ENCODE data around the gene TNS1.

The TNS1 gene

GRCh38 chr2:217947383-217948350 is 55.1 kb downstream of the TNS1 start:
- DNase-seq (ENCODE audit: low read depth in 2 of 2, low spot score in 1 of 2): no peak

- no peak for DNase-seq (ENCODE audit: low read depth in 2 of 2, low spot score in 1 of 2)
These were observed 56.7 kb downstream of the TNS1 start for GRCh38 chr2:217946051-217946450.

- DNase-seq (ENCODE audit: low read depth in 2 of 2, low spot score in 1 of 2): no peak
These were observed 57.3 kb downstream of the TNS1 start for GRCh38 chr2:217945530-217945929.

- DNase-seq (ENCODE audit: low read depth in 2 of 2, low spot score in 1 of 2): no peak
These were observed 57.9 kb downstream of the TNS1 start for GRCh38 chr2:217944923-217945322.

- no peak for DNase-seq (ENCODE audit: low read depth in 2 of 2, low spot score in 1 of 2)
These were observed 58.4 kb downstream of the TNS1 start for GRCh38 chr2:217944366-217944765.

GRCh38 chr2:217943446-217944321 is 59.1 kb downstream of the TNS1 start:
- no peak for DNase-seq (ENCODE audit: low read depth in 2 of 2, low spot score in 1 of 2)

DNA sequence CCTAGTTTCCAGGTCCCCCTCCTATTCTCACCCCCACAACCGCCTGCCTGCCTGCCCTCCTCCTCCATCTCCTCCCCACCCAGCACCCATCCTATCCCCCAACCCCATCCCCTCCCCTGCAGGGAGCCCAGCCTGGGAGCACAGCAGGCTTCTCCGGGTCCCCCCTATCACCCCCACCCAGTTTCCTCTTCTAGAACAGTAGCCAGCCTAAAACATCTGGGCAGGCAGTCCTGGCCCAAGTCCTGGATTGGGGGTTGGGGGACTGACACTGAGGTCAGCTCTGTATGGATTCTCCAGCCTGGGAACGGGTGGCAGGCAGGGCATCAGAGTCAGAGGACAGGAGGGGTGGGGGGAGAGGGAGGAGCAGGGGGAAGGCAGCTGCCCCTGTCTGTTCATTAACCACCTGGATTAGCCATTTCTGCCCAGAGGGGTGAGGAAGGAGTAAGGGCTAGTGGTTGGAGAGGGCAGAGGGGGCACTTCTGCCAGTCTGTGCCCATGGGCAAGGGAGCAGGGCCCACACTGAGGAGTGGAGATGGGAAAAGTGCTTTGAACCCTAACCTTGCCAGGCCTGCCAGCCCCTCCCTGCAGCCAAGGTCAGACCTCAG is 60.0 kb downstream of the TNS1 start:
- no peak for DNase-seq (ENCODE audit: low read depth in 2 of 2, low spot score in 1 of 2)

GRCh38 chr2:217941886-217942728 is 60.7 kb downstream of the TNS1 start:
- no peak for DNase-seq (ENCODE audit: low read depth in 2 of 2, low spot score in 1 of 2)

DNA sequence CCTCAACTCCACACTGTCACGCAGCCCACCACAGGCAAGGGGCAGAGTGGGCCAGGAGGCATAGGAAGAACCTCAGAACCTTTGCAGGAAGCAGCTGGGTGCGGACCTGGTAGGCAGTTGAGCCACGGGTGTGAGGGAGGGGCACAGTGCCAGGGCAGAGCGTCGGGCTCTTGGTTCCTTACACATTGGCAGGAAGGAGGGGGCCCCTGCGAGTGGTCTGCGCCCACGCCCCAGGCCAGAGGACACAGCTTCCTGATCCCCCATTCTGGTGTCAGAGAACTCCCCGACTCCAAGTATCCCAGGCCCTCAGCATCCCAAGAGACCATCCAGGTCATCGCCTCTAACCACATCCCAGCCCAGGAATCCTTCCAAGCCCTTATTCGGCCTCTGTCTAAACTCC is 61.5 kb downstream of the TNS1 start:
- DNase-seq (ENCODE audit: low read depth in 2 of 2, low spot score in 1 of 2): no peak

GRCh38 chr2:217940261-217941220 is 62.3 kb downstream of the TNS1 start:
- DNase-seq (ENCODE audit: low read depth in 2 of 2, low spot score in 1 of 2): no peak

DNA sequence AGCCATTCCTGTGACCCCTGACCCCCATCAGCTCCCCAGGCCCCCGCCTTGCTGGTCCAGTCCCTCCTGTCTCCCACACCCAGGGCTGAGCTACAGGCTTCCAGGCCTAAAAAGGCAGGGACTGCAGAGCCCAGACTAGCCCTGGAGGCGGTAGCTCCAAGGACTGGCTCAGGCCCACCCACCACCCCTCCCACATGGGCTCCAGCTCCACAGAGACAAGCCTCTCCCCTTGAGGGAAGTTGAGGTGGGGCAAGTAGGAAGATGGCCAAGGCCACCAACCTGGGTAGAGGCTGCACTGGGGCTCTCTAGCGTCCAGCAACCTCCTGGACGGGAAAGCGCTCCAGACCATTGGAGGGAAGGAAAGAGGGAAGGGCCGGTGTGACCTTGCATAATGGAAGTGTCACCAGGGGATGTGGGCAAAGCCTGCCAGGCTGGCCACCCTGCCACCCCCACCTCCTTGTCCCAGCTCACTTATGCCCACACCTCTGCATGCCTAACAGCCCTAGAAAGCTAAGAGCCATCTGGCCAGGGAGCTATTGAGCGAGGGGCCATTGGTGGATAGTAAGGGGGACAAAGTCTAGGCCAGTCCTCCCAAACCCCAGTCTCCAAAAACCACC is 63.1 kb downstream of the TNS1 start:
- DNase-seq (ENCODE audit: low read depth in 2 of 2, low spot score in 1 of 2): no peak

GRCh38 chr2:217939220-217939619 is 63.6 kb downstream of the TNS1 start:
- no peak for DNase-seq (ENCODE audit: low read depth in 2 of 2, low spot score in 1 of 2)

- no peak for DNase-seq (ENCODE audit: low read depth in 2 of 2, low spot score in 1 of 2)
These were observed 64.8 kb downstream of the TNS1 start for GRCh38 chr2:217938036-217938435.

- no peak for DNase-seq (ENCODE audit: low read depth in 2 of 2, low spot score in 1 of 2)
These were observed 65.3 kb downstream of the TNS1 start for GRCh38 chr2:217937446-217937845.

DNA sequence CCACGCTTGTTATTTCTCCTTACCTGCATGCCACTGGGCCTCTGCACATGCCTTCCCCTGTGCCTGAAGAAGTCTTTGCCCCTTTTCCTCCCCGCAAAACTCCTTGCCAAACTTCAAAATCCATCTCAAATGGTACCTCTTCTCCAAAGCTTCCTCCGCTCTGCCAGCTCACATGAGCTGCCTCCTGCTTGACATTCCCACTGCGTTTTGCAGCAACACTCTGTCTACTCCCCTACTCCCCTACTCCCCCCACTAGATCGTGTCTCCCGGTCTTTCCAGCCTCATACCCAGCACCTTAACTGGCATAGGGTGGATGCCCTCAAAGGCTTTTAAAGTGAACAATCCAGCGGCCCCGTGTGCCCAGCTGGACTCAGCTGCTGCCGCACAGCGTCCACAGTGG is 65.8 kb downstream of the TNS1 start:
- DNase-seq (ENCODE audit: low read depth in 2 of 2, low spot score in 1 of 2): no peak

DNA sequence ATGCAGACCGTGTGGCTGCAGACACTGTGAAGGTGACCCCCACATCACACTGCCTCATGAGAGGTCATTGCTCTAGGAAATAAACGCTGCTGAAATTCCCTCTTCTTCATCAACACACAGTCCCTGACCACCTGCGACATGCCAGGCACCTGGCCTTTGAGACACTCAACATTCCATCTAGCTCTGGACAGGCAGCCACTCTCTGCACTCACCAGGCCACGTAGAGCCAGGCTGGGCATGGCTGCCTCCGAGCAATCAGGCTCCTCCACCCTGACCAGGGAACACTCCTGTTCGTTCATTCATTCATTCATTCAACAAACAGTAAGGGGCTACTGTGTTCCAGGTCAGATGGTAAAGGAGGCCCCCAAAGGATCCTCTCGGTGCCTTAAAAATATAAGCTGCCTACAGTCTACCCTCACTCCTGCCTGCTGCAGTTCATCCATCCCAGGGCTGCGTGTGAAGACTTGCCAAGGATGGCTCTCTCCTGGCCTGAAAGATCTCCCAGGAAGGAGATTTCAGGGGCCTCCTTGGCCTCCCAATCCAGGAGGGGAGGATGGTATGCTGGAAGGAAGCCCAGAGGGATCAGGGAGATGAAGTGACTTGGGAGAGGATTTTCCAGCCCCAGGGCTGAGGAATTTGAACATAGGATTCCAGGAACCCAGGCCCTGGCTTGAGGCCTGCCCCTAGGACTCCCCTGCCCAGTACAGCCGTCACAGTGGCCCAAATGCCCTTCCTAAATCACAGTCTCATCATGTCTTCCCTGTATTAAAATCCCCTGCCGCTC is 66.7 kb downstream of the TNS1 start:
- no peak for DNase-seq (ENCODE audit: low read depth in 2 of 2, low spot score in 1 of 2)

GRCh38 chr2:217935235-217935879 is 67.4 kb downstream of the TNS1 start:
- DNase-seq (ENCODE audit: low read depth in 2 of 2, low spot score in 1 of 2): no peak
